HepG2 (cell line): ENCODE measurements around the gene TTLL6. TPM values are rescaled to one million over a fixed set of nuclear protein-coding genes. Genes with fewer than 3 reads are reported as not detected.

Source experiments
- ATAC-seq: fragments of 200-7000 bp; cut with Tn5 transposase; 3 replicates; pipeline ENCODE4 v1.9.1; 2020; ENCODE audit warnings: mild to moderate bottlenecking, moderate library complexity
- BruUV-seq: library from RNA; stranded (reverse); fragments of 400-500 nt; replicated peaks from 2 replicates; lab custom pipeline; 2021; lab: Mats Ljungman, UMichigan
- CTCF ChIA-PET: fragments of 300-600 bp; formaldehyde crosslinking; extraction: SDS; loops from one replicate; lab custom pipeline; 2021; ENCODE audit warnings: low total read pairs, inconsistent platforms, low intra/inter-chr PET ratio; lab: Yijun Ruan, JAX
- POLR2A ChIA-PET: fragments of 350-600 bp; sonication (Branson Sonifier 250); formaldehyde crosslinking; loops from one replicate; lab custom pipeline; 2020; ENCODE audit warnings: antibody characterized with exemption, inconsistent platforms; lab: Yijun Ruan, JAX
- DNase-seq: peaks from one replicate; pipeline ENCODE4 v3.0.0-alpha.2; 2015; ENCODE audit warnings: low spot score
- FAIRE-seq: peaks from 3 replicates; lab custom pipeline; 2011; peaks lifted over from hg19 to GRCh38; lab: Jason Lieb, UNC
- H2AFZ ChIP-seq: one replicate; pipeline ENCODE4 v1.6.1; 2011; ENCODE audit warnings: low read length, inconsistent platforms
- H3K27ac ChIP-seq: fragments of 300-600 bp; 3 replicates; pipeline ENCODE4 v1.8.0; 2011; ENCODE audit warnings: mixed run types, mild to moderate bottlenecking, mixed read lengths, low read length, inconsistent platforms; ENCODE audit not compliant: insufficient read depth; ENCODE audit errors: extremely low read length
- H3K27me3 ChIP-seq, 2 experiments: fragments of 200-600 bp in 1 of 2; 2 replicates in 1 of 2; 3 replicates in 1 of 2; pipeline versions ENCODE4 v1.6.0 to v1.8.0; 2011; ENCODE audit warnings: low read length in 2 of 2, mild to moderate bottlenecking in 2 of 2, moderate library complexity in 2 of 2, inconsistent platforms in 1 of 2; ENCODE audit not compliant: insufficient read depth in 2 of 2, control insufficient read depth in 1 of 2
- H3K36me3 ChIP-seq, 2 experiments: fragments of 200-600 bp in 1 of 2; replicated peaks in 1 of 2; 2 replicates in 1 of 2; 3 replicates in 1 of 2; pipeline versions ENCODE4 v1.5.1 to v1.8.0; 2011; ENCODE audit warnings: low read length in 2 of 2, inconsistent platforms in 1 of 2; ENCODE audit not compliant: insufficient read depth in 2 of 2, control insufficient read depth in 1 of 2
- H3K4me1 ChIP-seq: 2 replicates; pipeline ENCODE4 v1.5.1; 2012; ENCODE audit warnings: low read length, inconsistent platforms; ENCODE audit not compliant: insufficient read depth
- H3K4me2 ChIP-seq: 2 replicates; pipeline ENCODE4 v1.6.0; 2011; ENCODE audit warnings: low read depth, low read length, inconsistent platforms
- H3K4me3 ChIP-seq, 3 experiments: fragments of 200-600 bp in 1 of 3; sonication (generic), shearing (Covaris generic) in 1 of 3; replicated peaks in 1 of 3; 2 replicates each; pipeline ENCODE4 v1.5.1; 2011 to 2016; ENCODE audit warnings: low read length in 3 of 3, inconsistent platforms in 2 of 3, low read depth in 2 of 3, mild to moderate bottlenecking in 2 of 3, control low read depth in 1 of 3, mixed read lengths in 1 of 3; ENCODE audit not compliant: insufficient read depth in 1 of 3
- H3K79me2 ChIP-seq: one replicate; pipeline ENCODE4 v1.6.1; 2011; ENCODE audit warnings: low read length, inconsistent platforms; ENCODE audit not compliant: insufficient read depth
- H3K9ac ChIP-seq: 2 replicates; pipeline ENCODE4 v1.6.0; 2011; ENCODE audit warnings: mild to moderate bottlenecking, low read depth, low read length, inconsistent platforms; ENCODE audit not compliant: insufficient read depth
- H3K9me3 ChIP-seq: 2 replicates; pipeline ENCODE4 v1.5.1; 2012; ENCODE audit warnings: mild to moderate bottlenecking, low read length
- H4K20me1 ChIP-seq: 2 replicates; pipeline ENCODE4 v1.6.0; 2011; ENCODE audit warnings: inconsistent platforms, mild to moderate bottlenecking, low read length, moderate library complexity; ENCODE audit not compliant: insufficient read depth
- EED ChIP-seq: sonication (generic); formaldehyde crosslinking; IDR thresholded peaks from 2 replicates; pipeline ENCODE4 v1.5.0; 2020; ENCODE audit warnings: mild to moderate bottlenecking, missing genetic modification reagents
- FOSL2 ChIP-seq: sonication (generic); formaldehyde crosslinking; IDR thresholded peaks from 2 replicates; pipeline ENCODE4 v1.4.0; 2020; ENCODE audit warnings: missing genetic modification reagents
- HCFC1 ChIP-seq: fragments of 150-350 bp; IDR thresholded peaks from 2 replicates; pipeline ENCODE4 v1.6.1; 2014; ENCODE audit warnings: low read depth, low read length
- HMGXB4 ChIP-seq, 2 experiments: sonication (generic) in 1 of 2; formaldehyde crosslinking in 1 of 2; IDR thresholded peaks; 2 replicates each; pipeline versions ENCODE4 v1.4.0 to v1.6.1; 2018 to 2020; ENCODE audit warnings: missing genetic modification reagents in 2 of 2, borderline replicate concordance in 1 of 2, low read depth in 1 of 2, mild to moderate bottlenecking in 1 of 2, missing biosample characterization in 1 of 2
- NCOA1 ChIP-seq: sonication (generic); formaldehyde crosslinking; IDR thresholded peaks from 2 replicates; pipeline ENCODE4 v1.9.0; 2021; ENCODE audit warnings: missing genetic modification reagents
- SPEN ChIP-seq: sonication (generic); formaldehyde crosslinking; IDR thresholded peaks from 2 replicates; pipeline ENCODE4 v1.5.1; 2020; ENCODE audit warnings: low read depth, mild to moderate bottlenecking, missing genetic modification reagents
- TP53 ChIP-seq: sonication (generic); formaldehyde crosslinking; conservative IDR thresholded peaks from 2 replicates; pipeline ENCODE4 v1.4.0; 2020; ENCODE audit warnings: missing genetic modification reagents
- ZMAT3 ChIP-seq: sonication (generic); formaldehyde crosslinking; conservative IDR thresholded peaks from 2 replicates; pipeline ENCODE4 v1.7.0; 2021; ENCODE audit warnings: missing genetic modification reagents
- ZNF17 ChIP-seq: sonication (generic); formaldehyde crosslinking; IDR thresholded peaks from 2 replicates; pipeline ENCODE4 v1.5.0; 2020; ENCODE audit warnings: mild to moderate bottlenecking, missing genetic modification reagents
- ZNF230 ChIP-seq: sonication (generic); formaldehyde crosslinking; IDR thresholded peaks from 2 replicates; pipeline ENCODE4 v1.4.0; 2020; ENCODE audit warnings: mild to moderate bottlenecking, missing genetic modification reagents
- ZNF460 ChIP-seq: sonication (generic); formaldehyde crosslinking; IDR thresholded peaks from 2 replicates; pipeline ENCODE4 v1.5.1; 2020; ENCODE audit warnings: missing genetic modification reagents, mild to moderate bottlenecking, borderline replicate concordance
- ZNF691 ChIP-seq: sonication (generic); formaldehyde crosslinking; IDR thresholded peaks from 2 replicates; pipeline ENCODE4 v1.4.0; 2020; ENCODE audit warnings: missing genetic modification reagents, low read depth, mild to moderate bottlenecking, borderline replicate concordance
- ZNF878 ChIP-seq: sonication (generic); formaldehyde crosslinking; IDR thresholded peaks from 2 replicates; pipeline ENCODE4 v1.8.1; 2023; ENCODE audit warnings: mild to moderate bottlenecking, missing genetic modification reagents, moderate library complexity
- ZSCAN25 ChIP-seq: sonication (generic); formaldehyde crosslinking; IDR thresholded peaks from 2 replicates; pipeline ENCODE4 v1.8.0; 2022; ENCODE audit warnings: mild to moderate bottlenecking, missing genetic modification reagents
- WGBS: methylation state at CpG from one replicate; pipeline ENCODE4 v1.1.6; 2017; ENCODE audit warnings: low lambda C conversion rate; 5-methylcytosine and 5-hydroxymethylcytosine counted together
- in situ Hi-C: cut with HindIII; loops from 2 replicates; pipeline ENCODE4 v1.10.0; 2017; ENCODE audit warnings: low pct_unique_long_range_greater_than_20kb; ENCODE audit not compliant: extremely low pct_ligation_motif_present
- intact Hi-C: fragments of 100-400 bp; cut with micrococcal nuclease; formaldehyde crosslinking; loops from one replicate; pipeline ENCODE4 v1.10.0; 2022; ENCODE audit not compliant: unreplicated experiment
- polyA plus RNA-seq, 8 experiments: library from polyadenylated mRNA; depleted of rRNA in 3 of 8; stranded (reverse) in 7 of 8; unstranded in 1 of 8; fragments of >200 nt; fragmentation: Illumina TruSeq in 4 of 8; extraction: Trizol in 4 of 8; gene quantifications; 2 replicates each; pipeline versions ENCODE4 v1.2.1 to v1.2.3, GENCODE V29; 2011 to 2016; ENCODE audit warnings: low read depth in 4 of 8, missing spikeins in 1 of 8, mixed read lengths in 1 of 8; ENCODE audit not compliant: insufficient read depth in 1 of 8
- total RNA-seq, 5 experiments: library from RNA; depleted of rRNA; stranded (reverse); fragments of >200 nt; fragmentation: Illumina TruSeq; extraction: Trizol; gene quantifications; 2 replicates each; pipeline ENCODE4 v1.2.3, GENCODE V29; 2016; ENCODE audit warnings: low read depth in 1 of 5

TTLL6 gene
- total and polyA plus RNA-seq, 2 of the 13 experiments (the other 11 are each of a cell fraction or from before 2014, with no cell fraction given) = 0.04 to 0.08 TPM

GRCh38 chr17:48735062-48735351 lies 82.0 kb downstream of the TTLL6 start:
- CTCF ChIA-PET = no interaction called here
- in situ Hi-C loops = no loop called here
- peaks cover 4% of the 10 kb centered on the region; the same call in 1 of the 2 replicates for H4K20me1 ChIP-seq
- no peak overlapping the region for H3K4me3 ChIP-seq
- no peak for ATAC-seq
- intact Hi-C loops = no loop called here
- BruUV-seq = no TSS peak
- no peaks in the 10 kb centered on the region for H3K9me3 ChIP-seq
- POLR2A ChIA-PET = no interaction called here
- no peak for TF ChIP-seq ZNF460 (CRISPR knock-in tag)
- TF ChIP-seq ZNF878 (CRISPR knock-in tag) = no peak
- no peak for TF ChIP-seq ZNF17 (CRISPR knock-in tag)
- no peak overlapping the region for H2AFZ ChIP-seq
- DNase-seq = no peak
- peaks cover 16% of the 10 kb centered on the region for H3K4me1 ChIP-seq
- no peak overlapping the region for H3K27ac ChIP-seq
- H3K36me3 ChIP-seq = no peaks in the 10 kb centered on the region
- FAIRE-seq = no peak
- WGBS = 10% methylated on average over 7 of the region's 7 CpGs
- H3K9ac ChIP-seq = no peak overlapping the region
- H3K4me2 ChIP-seq = no peak overlapping the region
- H3K27me3 ChIP-seq = peaks cover 12 to 91% of the 10 kb centered on the region in 2 experiments
- no peaks in the 10 kb centered on the region for H3K79me2 ChIP-seq

- Histone ChIP-seq H3K4me1 (peaks cover 16% of the 10 kb centered on the region), H3K9me3 (no peaks in the 10 kb centered on the region), H3K79me2 (no peaks in the 10 kb centered on the region), H3K27me3 (peaks cover 15 to 92% of the 10 kb centered on the region in 2 experiments), H3K36me3 (no peaks in the 10 kb centered on the region), H4K20me1 (peaks cover 4% of the 10 kb centered on the region; the same call in 1 of the 2 replicates), H3K4me2 (no peak overlapping the region), H2AFZ (no peak overlapping the region), H3K9ac (no peak overlapping the region), H3K27ac (no peak overlapping the region), H3K4me3 (no peak overlapping the region)
- DNase-seq = no peak
- no peak for FAIRE-seq
- in situ Hi-C loops (no loop called here), intact Hi-C loops (no loop called here)
- BruUV-seq = no TSS peak
- 44% methylated on average over 14 of the region's 14 CpGs for WGBS
- no peak for ATAC-seq
- ChIA-PET POLR2A (no interaction called here), CTCF (no interaction called here)
- TF ChIP-seq TP53 (CRISPR knock-in tag) (no peak), SPEN (CRISPR knock-in tag) (no peak), ZNF230 (CRISPR knock-in tag) (no peak), ZNF691 (CRISPR knock-in tag) (no peak), EED (CRISPR knock-in tag) (no peak), FOSL2 (CRISPR knock-in tag) (no peak), NCOA1 (CRISPR knock-in tag) (no peak), ZSCAN25 (no peak), HMGXB4 (CRISPR knock-in tag; IDR thresholded peaks at IDR 0.05; ENCODE audit: borderline replicate concordance in 1 of 2, low read depth in 1 of 2) (no peak), HCFC1 (no peak), ZMAT3 (CRISPR knock-in tag) (no peak)
Observed at GRCh38 chr17:48734333-48735061, 82.5 kb downstream of the TTLL6 start.
